Mucosa of gallbladder (tissue), 1 donor: ENCODE results near the gene GALK1. TPM values are rescaled to one million over a fixed set of nuclear protein-coding genes. Genes with fewer than 3 reads are reported as not detected.

Experiments
- DNase-seq: peaks from one replicate; pipeline ENCODE4 v3.0.0-alpha.2; 2020; ENCODE audit warnings: low spot score
- total RNA-seq: library from RNA; stranded (reverse); gene quantifications from one replicate; pipeline ENCODE4 v1.2.1, GENCODE V29; 2021
- donor health status: DM: no; HTN: no; CAD: no.

GALK1 gene
- total RNA-seq, 1 donor from 2014 or later, result 35.9 TPM

DNA sequence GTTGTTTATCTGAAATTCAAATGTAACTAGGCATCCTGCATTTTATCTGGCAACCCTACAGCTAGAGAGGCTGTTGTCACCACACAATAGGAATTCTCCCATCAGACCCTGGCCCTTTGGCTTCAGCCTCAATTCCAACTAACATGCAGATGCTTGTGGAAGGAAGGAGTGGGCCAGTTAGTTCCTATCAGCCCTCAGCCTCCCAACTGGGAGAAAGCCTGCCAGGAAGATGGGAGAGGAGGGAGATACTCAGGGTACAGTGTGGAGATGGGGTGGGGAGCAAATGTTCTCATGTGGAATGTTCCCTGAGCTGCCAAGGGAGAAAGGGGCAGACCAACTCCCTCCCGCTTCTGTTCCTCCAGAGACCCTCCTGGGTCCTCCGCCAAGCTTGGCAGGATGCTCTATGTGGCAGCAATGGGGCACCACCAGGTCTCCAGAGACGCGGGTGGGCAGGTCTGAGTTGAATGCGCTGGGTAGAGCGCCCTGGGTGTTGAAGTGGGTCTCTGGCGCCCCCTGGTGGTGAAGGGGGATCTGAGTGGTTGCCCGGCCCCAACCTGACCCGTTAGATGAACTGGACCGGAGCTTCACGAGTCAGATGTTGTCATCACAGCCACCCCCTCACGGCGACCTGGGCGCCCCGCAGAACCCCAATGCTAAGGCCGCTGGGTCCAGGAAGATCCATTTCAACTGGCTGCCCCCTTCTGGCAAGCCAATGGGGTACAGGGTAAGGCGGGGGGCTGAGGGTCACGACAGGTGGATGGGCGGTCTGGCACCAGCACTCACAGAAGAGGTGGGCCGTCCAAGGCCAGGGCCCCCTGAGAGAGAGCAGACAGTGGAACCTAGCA lies 15.2 kb downstream of the GALK1 start:
- peak; percentile 85 for DNase-seq

DNA sequence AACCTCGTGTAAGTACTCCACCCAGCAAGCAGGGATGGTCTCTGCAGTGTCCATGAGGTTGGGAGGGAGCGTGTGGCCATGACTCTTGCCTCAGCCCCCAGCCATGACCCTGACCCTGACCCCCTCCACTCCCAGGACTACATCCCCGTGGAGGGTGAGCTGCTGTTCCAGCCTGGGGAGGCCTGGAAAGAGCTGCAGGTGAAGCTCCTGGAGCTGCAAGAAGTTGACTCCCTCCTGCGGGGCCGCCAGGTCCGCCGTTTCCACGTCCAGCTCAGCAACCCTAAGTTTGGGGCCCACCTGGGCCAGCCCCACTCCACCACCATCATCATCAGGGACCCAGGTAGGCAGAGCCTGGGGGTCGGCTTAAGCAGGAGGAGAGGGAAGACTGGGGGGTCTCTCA lies 16.3 kb downstream of the GALK1 start:
- no peak for DNase-seq

GRCh38 chr17:75743625-75744206 lies 21.3 kb downstream of the GALK1 start:
- no peak for DNase-seq

- no peak for DNase-seq
Observed at GRCh38 chr17:75742337-75742736, 22.7 kb downstream of the GALK1 start.

- no peak for DNase-seq
Observed at GRCh38 chr17:75740631-75741077, 24.3 kb downstream of the GALK1 start.

DNA sequence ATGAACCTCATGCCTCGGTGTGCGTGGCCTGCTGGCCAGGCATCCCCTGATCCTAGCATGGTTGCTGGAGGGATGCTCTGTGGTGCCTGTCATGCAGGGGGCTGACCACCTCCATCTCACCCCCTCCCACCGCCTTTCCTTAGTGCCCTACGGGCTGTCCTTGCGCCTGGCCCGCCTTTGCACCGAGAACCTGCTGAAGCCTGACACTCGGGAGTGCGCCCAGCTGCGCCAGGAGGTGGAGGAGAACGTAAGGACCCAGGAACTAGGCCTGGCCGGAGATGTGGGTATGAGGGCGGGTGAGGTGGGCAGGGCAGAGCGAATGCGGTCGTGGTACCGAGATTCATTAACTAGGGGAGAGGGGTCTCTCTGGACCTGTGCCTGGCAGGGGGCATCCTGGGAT lies 24.8 kb downstream of the GALK1 start:
- no peak for DNase-seq

GRCh38 chr17:75739801-75740200 lies 25.2 kb downstream of the GALK1 start:
- no peak for DNase-seq

DNA sequence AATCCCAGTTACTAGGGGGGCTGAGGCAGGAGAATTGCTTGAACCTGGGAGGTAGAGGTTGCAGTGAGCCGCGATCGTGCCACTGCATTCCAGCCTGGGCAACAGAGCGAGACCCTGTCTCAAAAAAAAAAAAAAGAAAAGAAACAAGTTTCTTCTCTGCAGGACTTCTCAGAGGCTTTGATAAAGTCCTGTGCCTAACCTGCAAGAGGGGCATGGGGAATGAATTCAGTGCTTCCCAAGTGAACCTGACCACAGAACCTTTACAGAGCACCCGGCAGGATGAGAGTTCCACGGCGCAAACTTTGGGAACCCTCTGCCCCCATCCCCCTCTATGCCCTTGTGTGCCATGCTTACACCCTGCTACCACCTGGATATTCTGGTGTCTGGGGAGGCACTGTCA lies 25.8 kb downstream of the GALK1 start:
- no peak for DNase-seq

GRCh38 chr17:75738218-75738802 lies 26.7 kb downstream of the GALK1 start:
- no peak for DNase-seq

- DNase-seq, result no peak
Observed at GRCh38 chr17:75737133-75737962, 27.6 kb downstream of the GALK1 start.

DNA sequence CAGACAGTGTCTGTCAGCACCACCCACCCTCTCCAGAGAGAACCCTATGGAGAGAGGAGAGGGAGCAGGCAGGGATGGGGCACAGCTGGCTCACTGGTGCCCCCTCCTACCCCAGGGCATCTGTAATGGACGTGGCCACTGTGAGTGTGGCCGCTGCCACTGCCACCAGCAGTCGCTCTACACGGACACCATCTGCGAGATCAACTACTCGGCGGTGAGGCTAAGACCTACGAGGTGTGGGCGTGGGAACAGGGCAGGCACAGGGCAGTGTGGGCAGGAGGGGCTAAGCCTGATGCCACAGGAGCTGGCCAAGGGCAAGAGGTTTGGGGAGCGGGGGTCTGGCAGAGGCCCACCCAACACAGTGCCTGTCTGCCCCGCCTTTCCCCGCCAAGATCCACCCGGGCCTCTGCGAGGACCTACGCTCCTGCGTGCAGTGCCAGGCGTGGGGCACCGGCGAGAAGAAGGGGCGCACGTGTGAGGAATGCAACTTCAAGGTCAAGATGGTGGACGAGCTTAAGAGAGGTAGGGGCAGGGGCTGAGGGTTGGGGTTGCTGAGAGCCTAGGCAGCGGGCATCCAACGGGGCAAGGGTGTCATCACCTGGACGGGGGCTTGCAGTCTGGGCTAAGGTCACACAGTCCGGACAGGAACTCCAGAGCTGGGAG lies 28.7 kb downstream of the GALK1 start:
- no peak for DNase-seq

DNA sequence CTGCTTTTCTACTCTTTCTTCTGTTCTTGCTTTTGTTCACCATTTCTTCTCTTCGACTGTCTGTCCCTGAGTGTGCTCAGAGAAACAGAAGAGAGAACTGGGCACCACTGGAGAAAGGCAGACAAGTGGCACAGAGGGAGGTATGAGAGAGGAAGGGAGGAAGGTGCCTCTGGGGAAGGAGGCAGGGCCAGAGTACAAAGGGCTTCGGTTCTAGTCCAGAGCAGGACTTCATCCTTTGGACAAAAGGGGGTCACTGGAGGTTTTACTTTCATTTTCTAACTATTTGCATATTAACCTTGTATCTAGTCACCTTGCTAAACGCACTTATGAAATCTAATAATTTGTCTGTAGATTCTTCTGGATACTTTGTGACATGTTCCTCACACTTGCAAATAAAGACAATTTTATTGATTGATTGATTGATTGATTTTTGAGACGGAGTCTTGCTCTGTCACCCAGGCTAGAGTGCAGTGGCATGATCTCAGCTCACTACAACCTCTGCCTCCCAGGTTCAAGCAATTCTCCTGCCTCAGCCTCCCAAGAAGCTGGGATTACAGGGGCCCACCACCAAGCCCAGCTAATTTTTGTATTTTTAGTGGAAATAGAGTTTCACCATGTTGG lies 30.2 kb downstream of the GALK1 start:
- no peak for DNase-seq

DNA sequence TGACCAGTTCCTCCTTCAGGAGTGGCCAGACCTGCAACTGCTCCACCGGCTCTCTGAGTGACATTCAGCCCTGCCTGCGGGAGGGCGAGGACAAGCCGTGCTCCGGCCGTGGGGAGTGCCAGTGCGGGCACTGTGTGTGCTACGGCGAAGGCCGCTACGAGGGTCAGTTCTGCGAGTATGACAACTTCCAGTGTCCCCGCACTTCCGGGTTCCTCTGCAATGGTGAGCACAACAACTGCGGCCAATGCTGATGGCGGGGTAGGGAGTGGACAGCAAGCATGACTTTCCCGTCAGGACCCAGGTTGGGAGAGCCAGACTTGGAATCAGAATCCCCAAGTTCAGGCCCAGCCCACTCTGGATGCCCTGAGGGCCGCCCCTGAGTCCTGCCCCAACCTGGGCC lies 31.5 kb downstream of the GALK1 start:
- no peak for DNase-seq

- no peak for DNase-seq
Observed at GRCh38 chr17:75731716-75732498, 33.1 kb downstream of the GALK1 start.

GRCh38 chr17:75731086-75731715 lies 33.8 kb downstream of the GALK1 start:
- no peak for DNase-seq

DNA sequence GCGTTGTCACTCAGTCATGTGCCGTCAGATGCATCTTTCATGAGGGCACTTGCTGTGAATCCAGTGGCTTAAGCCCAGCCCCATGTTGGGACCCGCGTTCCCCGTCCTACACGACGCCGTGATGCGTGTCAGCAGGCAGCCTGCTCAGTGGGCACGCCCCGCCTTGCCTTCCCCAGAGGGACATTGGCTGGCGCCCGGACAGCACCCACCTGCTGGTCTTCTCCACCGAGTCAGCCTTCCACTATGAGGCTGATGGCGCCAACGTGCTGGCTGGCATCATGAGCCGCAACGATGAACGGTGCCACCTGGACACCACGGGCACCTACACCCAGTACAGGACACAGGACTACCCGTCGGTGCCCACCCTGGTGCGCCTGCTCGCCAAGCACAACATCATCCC lies 34.9 kb downstream of the GALK1 start:
- no peak for DNase-seq

GRCh38 chr17:75729351-75729750 lies 35.6 kb downstream of the GALK1 start:
- no peak for DNase-seq

GRCh38 chr17:75727391-75727790 lies 37.6 kb downstream of the GALK1 start:
- DNase-seq, result no peak

GRCh38 chr17:75725504-75725903 lies 39.5 kb downstream of the GALK1 start:
- no peak for DNase-seq
